GM04503 (cell line): ENCODE data around the gene KLHL42.
"Not testable (repeated sequence)": the region's sequence is repeated elsewhere in the genome, so short reads cannot be mapped to it uniquely, and the experiment has no call there.

Source experiments
- DNase-seq: peaks from one replicate; pipeline ENCODE4 v3.0.0-alpha.2; 2012; ENCODE audit warnings: low read depth

Gene KLHL42

DNA sequence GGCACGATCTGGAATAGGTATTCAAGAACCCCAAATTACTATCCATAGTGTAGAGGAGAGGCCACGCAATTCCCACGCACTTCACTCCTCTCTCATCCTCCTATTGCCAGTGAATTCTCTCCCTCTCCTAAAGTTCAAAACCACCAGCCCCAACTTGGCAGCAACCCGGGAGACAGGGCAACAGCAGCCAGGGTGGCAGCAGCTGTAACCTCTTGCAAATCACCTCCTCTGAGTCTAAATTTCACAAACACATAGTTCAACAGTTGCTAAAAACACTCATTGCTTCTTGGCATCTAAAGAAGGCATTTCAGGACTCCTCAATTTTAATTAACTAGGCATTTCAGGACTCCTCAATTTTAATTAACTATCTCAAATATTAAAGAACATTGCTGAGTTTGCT, 37.7 kb downstream of the KLHL42 start:
- DNase-seq = no peak

DNA sequence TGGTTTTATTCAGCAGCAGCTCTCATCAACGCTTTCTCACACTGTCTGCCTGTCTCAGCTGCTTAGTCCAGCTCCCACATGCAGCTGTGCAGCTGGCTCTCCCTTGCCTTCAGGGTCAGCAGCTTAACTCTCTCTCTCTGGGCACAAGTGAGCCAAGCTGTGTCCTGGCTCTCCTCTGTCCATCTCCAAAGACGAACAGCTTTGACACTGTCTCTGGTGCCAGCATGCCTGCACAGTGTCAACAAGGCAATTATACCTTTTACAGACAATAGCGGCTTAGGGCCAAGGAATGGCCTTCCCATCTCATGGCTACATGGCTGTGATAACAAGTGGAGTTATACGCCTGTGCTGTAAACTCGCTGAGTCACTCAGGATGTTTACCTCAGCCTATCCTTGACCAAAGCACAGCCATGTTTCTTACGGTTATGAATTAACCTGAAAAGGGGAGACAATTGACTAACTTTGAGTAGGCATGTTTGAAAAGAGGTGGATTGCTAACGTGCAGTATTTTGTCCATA, 38.4 kb downstream of the KLHL42 start:
- DNase-seq = no peak

DNA sequence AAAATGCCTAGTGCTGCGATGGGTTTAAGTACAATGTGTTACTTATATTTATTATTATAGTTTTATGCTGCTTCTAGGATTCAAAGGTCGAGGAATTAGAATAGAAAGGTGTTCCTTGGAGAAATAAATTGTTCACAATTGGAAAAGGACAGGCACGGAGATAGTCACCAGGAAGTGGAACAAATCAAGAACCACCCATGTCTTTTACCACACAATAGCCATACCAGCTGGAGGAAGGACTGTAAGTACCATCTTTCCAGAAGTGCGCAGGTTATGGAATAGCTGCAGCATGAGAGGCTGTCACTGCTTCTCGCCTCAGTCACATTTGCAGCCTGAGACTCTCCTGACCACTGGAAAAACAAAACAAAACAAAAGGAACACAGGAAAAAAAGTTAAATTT, 40.5 kb downstream of the KLHL42 start:
- DNase-seq = no peak

DNA sequence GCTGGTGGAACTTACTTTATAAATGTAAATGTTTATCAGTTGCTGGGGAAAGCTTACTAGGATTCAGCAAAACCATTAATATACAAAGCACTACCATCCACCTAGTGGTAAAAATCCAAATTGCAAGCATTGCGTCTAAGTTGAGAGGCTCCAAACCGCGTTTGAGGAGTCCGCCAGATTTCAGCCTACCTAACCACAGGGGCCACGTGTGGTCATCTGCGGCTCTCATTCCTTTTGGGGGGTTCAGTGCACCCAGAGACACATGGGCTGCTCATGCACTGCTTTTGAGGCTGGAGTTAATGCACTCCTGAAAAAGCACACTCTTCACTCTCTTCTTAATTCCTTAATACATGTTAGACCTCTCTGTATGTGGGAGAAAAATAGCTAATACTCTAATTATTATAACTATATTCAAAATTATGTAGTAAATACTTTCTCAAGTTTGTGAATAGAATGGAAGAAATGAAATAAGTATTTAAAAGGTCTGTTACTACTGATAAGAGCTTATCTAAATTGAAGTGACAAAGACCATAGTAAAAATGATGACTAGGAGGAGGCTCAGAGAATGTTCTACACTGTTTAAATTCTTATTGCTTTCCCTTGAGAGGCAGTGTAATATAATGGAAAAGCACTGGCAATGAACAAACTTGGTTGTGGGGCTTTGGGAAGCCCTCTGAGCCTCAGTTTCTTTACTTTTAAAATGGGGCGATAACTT, 41.4 kb downstream of the KLHL42 start:
- DNase-seq = peak; percentile 37

DNA sequence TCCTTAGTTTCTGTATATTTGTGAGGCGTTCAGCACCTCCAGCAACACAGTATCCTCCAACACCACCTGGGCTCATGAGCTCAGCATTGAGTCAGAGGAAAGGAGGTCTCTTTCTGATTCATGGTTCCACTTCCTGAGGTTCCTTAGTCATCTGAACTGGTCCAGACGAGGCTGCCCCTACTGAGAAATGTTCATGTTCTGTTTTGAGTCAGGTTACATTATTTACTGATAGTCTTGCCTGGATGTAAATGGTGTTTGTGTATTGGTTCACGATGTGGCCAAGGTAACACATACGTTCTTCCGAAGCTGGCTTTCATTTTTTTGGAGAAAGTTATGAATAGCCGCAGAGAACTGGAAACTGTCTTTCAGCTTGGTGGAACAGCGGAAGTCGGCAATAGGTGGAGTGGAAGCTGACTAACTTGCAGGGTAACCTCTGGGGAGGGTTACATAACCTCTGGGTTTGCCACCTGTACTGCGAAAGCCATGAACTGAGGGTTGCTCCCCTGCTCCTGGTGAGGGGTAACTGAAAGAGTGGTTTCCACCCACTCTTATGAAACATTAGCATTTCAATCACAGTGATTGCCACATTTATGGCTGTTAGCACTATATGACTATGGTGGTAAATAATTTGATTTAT, 42.2 kb downstream of the KLHL42 start:
- DNase-seq = no peak

DNA sequence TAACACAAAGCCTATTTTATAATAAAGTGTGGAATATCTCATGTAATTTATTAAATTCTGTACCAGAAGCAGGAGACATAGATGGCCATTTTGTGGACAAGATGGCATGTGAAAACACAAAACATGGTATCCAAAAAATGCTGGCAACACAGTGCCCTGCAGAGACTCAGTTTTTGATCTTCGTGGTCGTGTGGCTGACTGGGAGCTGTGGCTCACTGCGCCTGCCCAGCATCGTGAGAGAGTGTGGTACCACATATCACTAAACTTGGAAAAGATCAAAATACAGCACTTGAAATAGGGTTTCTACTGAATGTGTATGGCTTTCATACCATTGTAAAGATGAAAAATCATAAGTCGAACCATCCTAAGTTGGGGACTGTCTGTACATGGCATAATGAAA, 43.0 kb downstream of the KLHL42 start:
- no peak for DNase-seq

DNA sequence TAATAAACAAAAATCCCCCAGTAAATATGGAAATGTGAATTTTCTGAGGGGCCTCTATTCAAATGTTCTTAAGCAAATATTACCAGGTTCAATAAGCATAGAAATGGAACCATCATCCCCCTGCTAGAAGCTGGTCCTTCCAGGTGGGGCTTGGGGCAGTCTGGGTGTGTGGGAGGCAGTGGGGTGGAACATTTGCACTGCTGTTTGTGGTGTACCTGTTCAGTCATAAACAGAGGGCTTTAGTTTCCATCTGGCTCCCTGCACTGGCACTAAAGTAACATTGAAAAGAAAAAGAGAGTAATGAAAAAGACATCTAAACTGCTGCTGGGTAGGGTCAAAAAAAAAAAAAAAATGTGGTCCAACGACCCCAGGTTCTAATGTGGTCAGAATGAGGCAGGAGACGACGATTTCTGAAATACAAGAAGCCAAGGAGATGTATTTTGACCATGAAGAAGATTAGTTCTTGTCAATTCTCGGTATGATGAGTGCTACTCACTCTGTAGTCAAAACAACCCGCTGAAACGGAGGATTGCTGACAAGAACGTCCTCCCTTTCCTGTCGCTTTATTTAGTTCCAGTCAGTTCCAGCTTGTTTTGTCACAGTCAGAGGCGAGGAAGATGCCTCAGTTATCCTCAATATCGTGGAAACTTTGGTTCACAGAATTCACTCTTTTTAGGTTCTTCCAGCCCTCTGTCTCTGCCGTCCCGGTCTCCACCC, 44.3 kb downstream of the KLHL42 start:
- DNase-seq = no peak

DNA sequence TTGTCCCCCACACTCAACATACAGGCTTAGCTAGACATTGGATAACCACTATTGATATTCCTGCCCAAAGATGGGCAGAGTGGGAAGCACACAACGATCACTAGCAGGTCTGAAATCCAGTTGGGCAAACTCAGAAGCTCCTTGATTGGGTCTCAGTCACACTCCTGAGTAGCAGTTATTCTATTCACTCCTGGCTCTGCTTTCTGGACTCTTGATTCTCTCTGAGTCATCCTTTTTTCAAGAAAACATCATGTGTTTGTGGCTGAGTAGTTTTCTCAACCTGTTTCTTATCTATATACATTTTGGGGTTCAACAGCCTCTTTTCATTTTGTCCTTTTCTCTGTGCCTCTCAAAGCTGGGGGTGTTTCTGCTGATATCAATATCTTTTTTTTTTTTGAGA, 46.0 kb downstream of the KLHL42 start:
- DNase-seq = no peak

DNA sequence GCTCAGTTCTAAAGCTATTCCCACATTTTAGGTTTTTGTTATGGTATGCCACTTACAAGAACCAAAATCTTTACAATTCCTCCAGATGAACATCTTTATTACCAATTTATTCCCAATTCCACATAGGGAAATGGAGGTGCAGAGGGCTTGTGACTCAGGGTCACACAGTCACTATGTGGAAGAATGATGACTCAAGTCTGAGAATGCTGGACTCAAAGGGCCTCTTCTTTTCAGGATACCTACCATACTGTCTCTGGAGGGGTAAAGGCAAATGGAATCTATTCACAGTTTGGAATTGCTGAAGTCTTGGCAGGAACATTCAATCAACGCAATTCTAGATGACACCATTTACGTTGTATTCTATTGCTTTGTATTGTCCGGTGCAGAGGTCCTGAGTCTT, 48.2 kb downstream of the KLHL42 start:
- no peak for DNase-seq

DNA sequence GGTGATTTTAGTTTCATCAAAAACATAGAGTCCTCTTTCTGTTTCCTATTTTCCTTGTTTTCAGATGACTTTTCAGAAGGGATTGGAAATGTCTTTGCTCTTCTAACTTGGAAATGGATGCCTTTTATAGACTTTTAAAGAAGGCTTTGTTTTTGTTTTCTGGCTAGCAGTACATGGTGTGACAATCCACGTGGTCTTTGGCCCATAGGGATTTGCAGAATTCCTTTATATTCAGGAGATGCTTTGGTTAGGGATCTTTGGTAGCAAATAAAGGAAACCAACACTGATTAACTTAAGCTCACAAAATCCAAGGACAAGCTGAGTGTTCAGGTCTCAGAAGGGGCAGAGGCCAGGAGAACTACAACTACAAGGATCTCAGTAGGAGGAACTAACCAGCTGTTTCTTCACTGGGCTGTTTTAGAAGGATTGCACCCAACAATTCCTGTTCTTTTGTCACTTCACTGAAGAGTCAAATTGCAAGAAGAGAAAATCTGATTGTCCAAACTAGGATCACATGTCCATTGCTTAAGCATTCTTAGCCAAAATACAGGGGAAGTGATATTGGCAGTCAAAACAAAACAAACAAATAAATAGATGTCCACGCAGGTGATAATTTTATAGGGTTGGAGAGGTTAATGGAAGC, 58.6 kb downstream of the KLHL42 start:
- DNase-seq = no peak

DNA sequence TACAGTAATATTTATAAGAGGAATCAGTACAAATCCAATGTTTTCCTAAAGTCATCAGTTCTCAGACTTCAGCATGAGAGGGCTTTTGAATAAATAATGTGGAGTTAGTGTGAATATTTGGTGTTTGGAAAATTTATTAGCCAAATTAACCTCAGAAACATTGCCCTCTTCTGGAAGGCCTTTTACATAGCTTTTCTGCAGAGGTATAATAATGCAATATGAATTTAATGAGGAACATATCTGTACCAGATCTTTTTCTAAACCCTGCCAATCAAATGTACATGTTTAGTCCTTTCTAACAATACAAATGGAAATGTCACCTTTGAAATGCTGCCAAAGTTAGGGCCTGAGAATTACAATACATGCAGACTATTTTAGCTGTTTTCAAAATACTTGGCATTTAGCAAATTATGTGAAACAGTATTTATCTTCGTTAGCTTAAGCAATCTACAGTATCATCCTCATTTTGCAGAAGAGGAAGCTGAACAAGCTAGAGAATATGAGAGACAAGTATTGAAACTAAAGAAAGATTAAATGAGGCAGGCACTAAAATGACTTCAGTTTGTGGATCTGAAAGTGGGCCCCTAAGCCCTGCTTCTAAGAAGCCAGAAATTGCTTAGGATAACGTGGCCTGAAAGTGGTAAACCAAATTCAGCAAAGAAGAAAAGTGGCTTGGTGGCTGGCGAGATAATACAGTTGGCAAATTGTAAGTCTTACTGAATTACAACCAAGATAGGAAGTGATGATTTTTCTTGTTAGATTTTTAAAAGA, 60.4 kb downstream of the KLHL42 start:
- no peak for DNase-seq

DNA sequence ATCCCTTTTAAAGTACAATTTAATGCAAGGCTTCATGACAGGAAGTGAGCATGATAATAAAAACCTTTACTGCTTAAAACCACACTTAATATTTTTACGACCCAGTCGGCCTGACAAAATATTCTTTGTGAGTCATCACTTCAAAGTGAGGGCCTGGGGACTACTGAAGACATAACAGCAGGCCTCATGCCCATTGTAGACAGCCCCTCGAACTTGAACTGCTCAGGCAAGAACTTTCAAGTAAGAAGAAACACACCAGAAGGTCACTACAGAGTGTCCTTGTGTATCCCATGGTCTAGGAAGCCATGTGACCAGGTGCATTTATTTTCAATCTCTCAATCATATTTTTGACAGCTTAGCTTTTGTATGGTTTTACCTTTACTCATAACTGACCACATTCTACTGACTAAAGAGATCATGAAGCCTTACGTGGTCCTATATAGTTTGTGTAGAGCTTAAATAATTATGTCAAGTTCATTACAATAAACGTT, 61.4 kb downstream of the KLHL42 start:
- DNase-seq = no peak

DNA sequence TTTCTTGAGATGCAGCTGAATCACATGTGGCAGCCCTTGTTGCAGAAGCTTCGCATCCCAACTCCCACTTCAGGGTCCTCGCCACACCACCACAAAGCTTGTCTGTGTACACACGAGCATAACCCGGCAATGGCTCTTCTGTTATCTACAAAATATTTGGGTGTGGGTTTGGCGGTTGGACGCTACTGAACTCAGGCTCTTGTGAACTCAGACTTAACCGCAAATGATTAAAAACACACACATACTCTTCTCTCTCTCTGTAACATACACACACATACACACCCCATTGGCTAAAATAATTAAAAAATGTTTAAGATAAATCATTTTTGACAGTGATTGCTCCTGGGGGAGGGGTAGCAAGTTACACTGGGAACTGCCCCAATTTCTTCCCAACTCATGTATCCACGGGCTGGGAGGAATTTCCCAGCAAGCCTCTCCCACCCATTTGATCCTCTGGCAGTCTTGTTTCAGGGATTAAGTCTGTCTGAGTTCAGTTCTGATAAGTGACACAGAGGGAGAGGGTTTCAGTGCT, 63.7 kb downstream of the KLHL42 start:
- DNase-seq = no peak

DNA sequence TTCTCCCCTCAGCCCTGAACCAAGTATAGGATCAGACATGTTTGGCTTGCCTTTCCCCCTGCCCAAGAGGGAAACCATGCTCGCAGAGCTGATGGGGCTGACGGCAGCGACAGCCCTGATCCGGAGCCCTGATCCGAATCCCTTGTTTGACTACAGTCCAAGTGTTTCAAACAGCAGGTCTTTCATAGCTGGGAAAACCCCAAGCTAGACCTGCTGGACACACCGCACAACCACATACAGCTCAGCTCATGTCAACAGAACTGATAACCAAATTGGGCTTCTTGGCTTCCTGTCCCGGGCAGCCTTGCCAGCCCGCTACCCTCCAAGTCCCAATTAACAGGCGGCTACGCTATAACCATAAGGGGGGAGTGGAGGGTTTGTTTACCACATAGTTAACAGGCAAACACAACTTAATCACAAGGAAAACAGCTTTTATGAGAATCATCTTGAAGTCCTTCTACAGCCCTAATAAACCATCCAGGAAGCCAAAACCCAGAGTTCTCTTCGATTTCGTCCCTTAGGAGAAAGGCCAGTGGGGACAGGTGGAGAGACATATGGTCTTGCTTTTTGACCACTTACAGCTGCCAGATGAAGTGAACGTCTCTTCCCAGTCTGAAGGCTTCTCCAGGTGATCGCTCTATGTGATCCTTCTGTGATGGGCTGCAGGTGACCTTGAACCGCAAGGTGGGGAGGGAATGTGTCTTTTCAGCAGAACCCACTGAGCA, 64.5 kb downstream of the KLHL42 start:
- no peak for DNase-seq

DNA sequence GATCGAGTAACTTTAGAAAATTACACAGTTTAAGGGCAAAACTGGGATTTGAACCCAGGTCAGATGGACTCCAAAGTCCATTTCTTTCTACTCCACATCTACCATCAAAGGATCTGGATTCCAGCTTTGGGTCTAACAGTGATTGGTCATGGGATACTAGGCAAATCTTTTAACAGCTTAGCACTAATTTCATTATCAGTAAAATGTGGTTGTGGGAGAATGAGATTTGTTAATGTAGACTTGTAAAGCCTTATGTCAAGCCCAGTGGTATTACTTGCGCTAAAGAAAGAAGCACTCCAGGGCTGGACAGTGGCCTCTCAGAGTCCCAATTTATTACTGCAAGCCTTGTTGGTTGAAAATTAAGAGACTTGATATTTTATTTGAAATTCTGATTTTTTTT, 65.2 kb downstream of the KLHL42 start:
- no peak for DNase-seq

DNA sequence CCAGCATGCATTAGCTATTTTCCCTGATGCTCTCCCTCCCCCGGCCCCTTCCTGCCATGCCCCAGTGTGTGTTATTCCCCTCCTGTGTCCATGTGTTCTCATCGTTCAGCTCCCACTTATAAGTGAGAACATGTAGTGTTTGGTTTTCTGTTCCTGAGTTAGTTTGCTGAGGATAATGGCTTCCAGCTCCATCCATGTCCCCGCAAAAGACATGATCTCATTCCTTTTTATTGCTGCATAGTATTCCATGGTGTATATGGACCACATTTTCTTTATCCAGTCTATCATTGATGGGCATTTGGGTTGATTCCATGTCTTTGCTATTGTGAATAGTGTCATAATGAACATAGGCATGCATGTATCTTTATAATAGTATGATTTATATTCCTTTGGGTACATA, 65.7 kb downstream of the KLHL42 start:
- not testable (repeated sequence) for DNase-seq

DNA sequence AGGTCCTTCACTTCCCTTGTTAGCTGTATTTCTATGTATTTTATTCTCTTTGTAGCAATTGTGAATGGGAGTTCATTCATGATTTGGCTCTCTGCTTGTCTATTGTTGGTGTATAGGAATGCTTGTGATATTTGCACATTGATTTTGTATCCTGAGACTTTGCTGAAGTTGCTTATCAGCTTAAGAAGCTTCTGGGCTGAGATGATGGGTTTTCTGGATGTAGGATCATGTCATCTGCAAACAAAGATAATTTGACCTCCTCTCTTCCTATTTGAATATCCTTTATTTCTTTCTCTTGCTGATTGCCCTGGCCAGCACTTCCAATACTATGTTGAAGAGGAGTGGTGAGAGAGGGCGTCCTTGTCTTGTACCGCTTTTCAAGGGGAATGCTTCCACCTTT, 67.3 kb downstream of the KLHL42 start:
- DNase-seq = not testable (repeated sequence)

DNA sequence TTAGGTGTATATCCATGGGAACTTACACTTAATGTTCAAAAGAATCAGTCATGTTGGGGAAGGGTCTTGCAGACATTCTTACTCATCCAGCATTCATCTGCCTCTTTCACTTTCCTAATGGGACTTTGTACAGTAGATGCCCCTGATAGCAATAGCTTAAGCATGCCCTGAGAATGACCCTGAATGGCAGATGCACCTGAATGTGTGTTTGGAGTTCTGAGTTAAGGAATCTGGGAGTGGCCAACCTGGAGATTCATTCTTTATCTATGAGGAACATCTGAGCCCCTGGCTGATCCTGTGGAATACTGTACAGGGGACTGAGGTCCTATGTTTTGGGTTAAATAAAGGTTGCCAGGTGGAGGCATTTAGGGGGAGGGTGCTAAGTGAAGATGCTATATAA, 71.3 kb downstream of the KLHL42 start:
- DNase-seq = no peak

DNA sequence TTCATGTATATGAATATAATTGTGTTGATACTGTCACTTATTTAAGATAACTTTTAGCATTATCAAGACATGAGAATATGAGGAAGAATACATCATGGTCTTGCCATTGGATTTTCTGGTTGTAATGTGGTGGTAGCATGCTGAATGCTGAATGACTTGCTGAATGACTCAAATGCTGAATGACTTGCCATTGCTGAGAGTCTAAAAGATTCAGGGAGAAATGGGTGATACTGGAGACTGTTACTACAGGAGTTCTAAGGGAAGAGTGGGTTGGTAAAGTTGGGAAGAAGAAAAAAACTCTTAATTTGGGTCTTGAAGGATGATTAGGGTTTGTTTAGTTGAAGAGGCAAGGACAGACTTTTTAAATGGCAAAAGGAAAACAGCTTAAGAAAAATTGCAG, 72.1 kb downstream of the KLHL42 start:
- no peak for DNase-seq
